ENCODE measurements around the gene DNMT3L.

The DNMT3L gene

GRCh38 chr21:44262338-44263056 is 800 bp upstream of the DNMT3L start:
- H4K20me1 ChIP-seq (ENCODE audit: control insufficient read depth, insufficient read depth, low read depth, low read length) = no peaks in the 10 kb centered on the region
- H3K79me2 ChIP-seq (ENCODE audit: control insufficient read depth, low read length) = no peaks in the 10 kb centered on the region
- no peaks in the 10 kb centered on the region for H3K36me3 ChIP-seq (ENCODE audit: control insufficient read depth, low read length)
- H3K9me3 ChIP-seq (ENCODE audit: control insufficient read depth, insufficient read depth, low read length) = no peaks in the 10 kb centered on the region
- H3F3A ChIP-seq (ENCODE audit: control insufficient read depth, insufficient read depth) = no peaks in the 10 kb centered on the region
- no peaks in the 10 kb centered on the region for H3K9me2 ChIP-seq (replicated peaks; ENCODE audit: control insufficient read depth, low read length)
- H3K4me2 ChIP-seq (ENCODE audit: low read length) = no peak overlapping the region
- no peak overlapping the region for H3K27ac ChIP-seq (ENCODE audit: low read depth, low read length)
- no peaks in the 10 kb centered on the region for H3K4me1 ChIP-seq (ENCODE audit: control insufficient read depth, low read length)
- TF ChIP-seq EZH2phosphoT487 (IDR thresholded peaks at IDR 0.05; ENCODE audit: borderline replicate concordance, low read length) = no peak
- TF ChIP-seq, protein P1, sequence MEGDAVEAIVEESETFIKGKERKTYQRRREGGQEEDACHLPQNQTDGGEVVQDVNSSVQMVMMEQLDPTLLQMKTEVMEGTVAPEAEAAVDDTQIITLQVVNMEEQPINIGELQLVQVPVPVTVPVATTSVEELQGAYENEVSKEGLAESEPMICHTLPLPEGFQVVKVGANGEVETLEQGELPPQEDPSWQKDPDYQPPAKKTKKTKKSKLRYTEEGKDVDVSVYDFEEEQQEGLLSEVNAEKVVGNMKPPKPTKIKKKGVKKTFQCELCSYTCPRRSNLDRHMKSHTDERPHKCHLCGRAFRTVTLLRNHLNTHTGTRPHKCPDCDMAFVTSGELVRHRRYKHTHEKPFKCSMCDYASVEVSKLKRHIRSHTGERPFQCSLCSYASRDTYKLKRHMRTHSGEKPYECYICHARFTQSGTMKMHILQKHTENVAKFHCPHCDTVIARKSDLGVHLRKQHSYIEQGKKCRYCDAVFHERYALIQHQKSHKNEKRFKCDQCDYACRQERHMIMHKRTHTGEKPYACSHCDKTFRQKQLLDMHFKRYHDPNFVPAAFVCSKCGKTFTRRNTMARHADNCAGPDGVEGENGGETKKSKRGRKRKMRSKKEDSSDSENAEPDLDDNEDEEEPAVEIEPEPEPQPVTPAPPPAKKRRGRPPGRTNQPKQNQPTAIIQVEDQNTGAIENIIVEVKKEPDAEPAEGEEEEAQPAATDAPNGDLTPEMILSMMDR (IDR thresholded peaks at IDR 0.05; ENCODE audit: low read depth, low read length, poor library complexity, severe bottlenecking) = no peak
- peaks cover 5% of the 10 kb centered on the region; the same call in 1 of the 2 replicates for H3K27me3 ChIP-seq (ENCODE audit: control insufficient read depth, low read length)
- H3K4me3 ChIP-seq (ENCODE audit: low read length) = no peak overlapping the region

DNA sequence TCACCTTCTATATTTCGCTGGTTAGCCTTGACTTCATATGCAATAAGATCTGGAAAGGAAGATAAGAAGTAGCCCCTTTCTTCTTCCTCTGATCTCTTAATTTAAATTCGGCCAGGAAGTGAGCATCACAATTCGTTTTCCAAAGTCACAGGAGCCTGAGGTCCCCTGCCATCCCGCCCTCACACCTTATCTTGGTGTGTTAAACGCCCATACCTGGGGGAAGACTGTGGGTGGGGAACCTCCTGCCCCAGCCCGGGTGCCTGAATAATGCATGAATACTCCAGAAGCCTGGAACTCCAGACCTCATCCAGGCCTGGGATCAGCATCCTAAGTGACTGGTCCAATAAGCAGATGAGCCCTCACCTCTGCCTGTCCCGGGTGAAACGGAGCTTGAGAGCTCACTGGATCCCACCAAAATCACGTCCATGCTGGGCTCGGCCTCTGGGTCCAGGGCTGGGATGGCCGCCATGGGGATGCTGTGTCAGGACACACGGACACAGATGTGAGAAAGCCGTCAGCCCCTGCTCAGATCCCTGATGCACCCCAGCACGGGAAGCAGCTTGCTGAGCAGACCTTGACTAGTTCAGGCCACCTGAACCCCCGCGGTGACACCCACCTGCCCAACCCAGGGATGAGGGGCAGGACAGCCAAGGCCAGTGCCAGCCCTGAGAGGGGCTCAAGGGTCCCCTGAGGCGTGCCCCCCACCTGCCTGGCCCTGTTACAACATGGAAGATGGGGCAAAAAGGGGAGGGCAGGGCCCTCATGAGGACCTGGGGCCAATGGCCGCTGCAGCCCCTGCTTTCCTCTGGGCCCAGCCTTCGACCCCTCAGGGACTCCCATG is 686 bp downstream of the DNMT3L start:
- Histone ChIP-seq H3K79me2 (ENCODE audit: control insufficient read depth, low read length) (no peaks in the 10 kb centered on the region), H3K27ac (ENCODE audit: low read depth, low read length) (no peak overlapping the region), H4K20me1 (ENCODE audit: control insufficient read depth, insufficient read depth, low read depth, low read length) (no peaks in the 10 kb centered on the region), H3K9me3 (ENCODE audit: control insufficient read depth, insufficient read depth, low read length) (no peaks in the 10 kb centered on the region), H3F3A (ENCODE audit: control insufficient read depth, insufficient read depth) (no peaks in the 10 kb centered on the region), H3K27me3 (ENCODE audit: control insufficient read depth, low read length) (peaks cover 5% of the 10 kb centered on the region; the same call in 1 of the 2 replicates), H3K4me1 (ENCODE audit: control insufficient read depth, low read length) (no peaks in the 10 kb centered on the region), H3K4me3 (ENCODE audit: low read length) (no peak overlapping the region), H3K9me2 (replicated peaks; ENCODE audit: control insufficient read depth, low read length) (no peaks in the 10 kb centered on the region), H3K36me3 (ENCODE audit: control insufficient read depth, low read length) (no peaks in the 10 kb centered on the region), H3K4me2 (ENCODE audit: low read length) (no peak overlapping the region)
- no peak for TF ChIP-seq EZH2phosphoT487 (IDR thresholded peaks at IDR 0.05; ENCODE audit: borderline replicate concordance, low read length)
- TF ChIP-seq, protein P1 (IDR thresholded peaks at IDR 0.05; ENCODE audit: low read depth, low read length, poor library complexity, severe bottlenecking) = no peak

- Histone ChIP-seq H4K20me1 (ENCODE audit: control insufficient read depth, insufficient read depth, low read depth, low read length) (no peaks in the 10 kb centered on the region), H3K79me2 (ENCODE audit: control insufficient read depth, low read length) (no peaks in the 10 kb centered on the region), H3K4me2 (ENCODE audit: low read length) (no peak overlapping the region), H3K4me1 (ENCODE audit: control insufficient read depth, low read length) (no peaks in the 10 kb centered on the region), H3K4me3 (ENCODE audit: low read length) (no peak overlapping the region), H3K9me3 (ENCODE audit: control insufficient read depth, insufficient read depth, low read length) (no peaks in the 10 kb centered on the region), H3K27me3 (ENCODE audit: control insufficient read depth, low read length) (peaks cover 8% of the 10 kb centered on the region), H3K9me2 (replicated peaks; ENCODE audit: control insufficient read depth, low read length) (no peaks in the 10 kb centered on the region), H3F3A (ENCODE audit: control insufficient read depth, insufficient read depth) (no peaks in the 10 kb centered on the region), H3K27ac (ENCODE audit: low read depth, low read length) (no peak overlapping the region), H3K36me3 (ENCODE audit: control insufficient read depth, low read length) (no peaks in the 10 kb centered on the region)
- TF ChIP-seq, protein P1 (IDR thresholded peaks at IDR 0.05; ENCODE audit: low read depth, low read length, poor library complexity, severe bottlenecking) = no peak
- TF ChIP-seq EZH2phosphoT487 (IDR thresholded peaks at IDR 0.05; ENCODE audit: borderline replicate concordance, low read length) = no peak
Measured at GRCh38 chr21:44260066-44260465, 1.6 kb downstream of the DNMT3L start.
